SK-N-SH (cell line): ENCODE measurements around the gene ZNF689. TPM values are rescaled to one million over a fixed set of nuclear protein-coding genes. Genes with fewer than 3 reads are reported as not detected.

Source experiments
- CTCF ChIA-PET: fragments of 300-600, 350-600 bp; formaldehyde crosslinking; extraction: SDS; loops from one replicate; lab custom pipeline; 2021; lab: Yijun Ruan, JAX
- POLR2A ChIA-PET: fragments of 350-600 bp; sonication (Branson Sonifier 250); formaldehyde crosslinking; extraction: SDS; loops from one replicate; lab custom pipeline; 2020; ENCODE audit warnings: antibody characterized with exemption, inconsistent platforms; lab: Yijun Ruan, JAX
- DNase-seq: peaks from one replicate; pipeline ENCODE4 v3.0.0; 2012
- H2AFZ ChIP-seq: fragments of 200-600 bp; sonication (generic); 2 replicates; pipeline ENCODE4 v1.8.1; 2016; ENCODE audit warnings: antibody characterized with exemption, mild to moderate bottlenecking, low read depth
- H3F3A ChIP-seq: fragments of 200-600 bp; sonication (generic); replicated peaks from 2 replicates; pipeline ENCODE3; 2016; ENCODE audit warnings: antibody characterized with exemption, mild to moderate bottlenecking; ENCODE audit not compliant: insufficient read depth
- H3K27ac ChIP-seq, 2 experiments: fragments of 200-500 bp in 1 of 2; fragments of 200-600 bp in 1 of 2; sonication (Bioruptor generic) in 1 of 2; sonication (generic), shearing (Covaris generic) in 1 of 2; 2 replicates each; pipeline versions ENCODE4 v1.5.1 to v1.6.1; 2014 to 2016; ENCODE audit warnings: low read depth in 2 of 2, inconsistent platforms in 1 of 2, low read length in 1 of 2, mild to moderate bottlenecking in 1 of 2, mixed read lengths in 1 of 2
- H3K27me3 ChIP-seq: fragments of 200-600 bp; sonication (generic), shearing (Covaris generic); 2 replicates; pipeline ENCODE4 v1.6.1; 2016; ENCODE audit warnings: mixed run types; ENCODE audit not compliant: insufficient read depth
- H3K36me3 ChIP-seq, 2 experiments: fragments of 200-500 bp in 1 of 2; fragments of 200-600 bp in 1 of 2; sonication (Bioruptor generic) in 1 of 2; sonication (generic) in 1 of 2; replicated peaks in 1 of 2; 2 replicates each; pipeline versions ENCODE3 to v1.5.1; 2014 to 2016; ENCODE audit warnings: low read length in 1 of 2, mild to moderate bottlenecking in 1 of 2; ENCODE audit not compliant: insufficient read depth in 2 of 2, control insufficient read depth in 1 of 2
- H3K4me1 ChIP-seq, 2 experiments: fragments of 200-500 bp in 1 of 2; fragments of 200-600 bp in 1 of 2; sonication (Bioruptor generic) in 1 of 2; sonication (generic), shearing (Covaris generic) in 1 of 2; 2 replicates each; pipeline versions ENCODE4 v1.5.1 to v1.6.1; 2014 to 2016; ENCODE audit warnings: low read depth in 1 of 2, low read length in 1 of 2, mixed run types in 1 of 2; ENCODE audit not compliant: insufficient read depth in 2 of 2, control insufficient read depth in 1 of 2
- H3K4me2 ChIP-seq: fragments of 200-600 bp; sonication (generic), shearing (Covaris generic); 2 replicates; pipeline ENCODE4 v1.6.1; 2017; ENCODE audit warnings: mixed run types
- H3K4me3 ChIP-seq, 2 experiments: fragments of 200-500 bp in 1 of 2; fragments of 200-600 bp in 1 of 2; sonication (Bioruptor generic) in 1 of 2; sonication (generic), shearing (Covaris generic) in 1 of 2; 2 replicates each; pipeline versions ENCODE4 v1.5.1 to v1.8.1; 2014 to 2016; ENCODE audit warnings: low read depth in 2 of 2, inconsistent platforms in 1 of 2, low read length in 1 of 2, mild to moderate bottlenecking in 1 of 2, mixed read lengths in 1 of 2, moderate library complexity in 1 of 2
- H3K79me2 ChIP-seq: fragments of 200-600 bp; sonication (generic); 2 replicates; pipeline ENCODE4 v1.8.1; 2017; ENCODE audit warnings: mild to moderate bottlenecking; ENCODE audit not compliant: insufficient read depth
- H3K9ac ChIP-seq: fragments of 200-600 bp; sonication (generic); 2 replicates; pipeline ENCODE4 v1.6.1; 2017; ENCODE audit warnings: mixed run types
- H3K9me2 ChIP-seq: fragments of 200-600 bp; sonication (generic); 2 replicates; pipeline ENCODE4 v1.6.1; 2017; ENCODE audit warnings: mixed run types
- H3K9me3 ChIP-seq: fragments of 200-600 bp; sonication (generic); 2 replicates; pipeline ENCODE4 v1.6.1; 2017; ENCODE audit warnings: mixed run types, mild to moderate bottlenecking, moderate library complexity
- H4K20me1 ChIP-seq: fragments of 200-600 bp; sonication (generic); 2 replicates; pipeline ENCODE4 v1.6.1; 2017; ENCODE audit warnings: mild to moderate bottlenecking, mixed run types; ENCODE audit not compliant: insufficient read depth
- CHD2 ChIP-seq: fragments of 150-350 bp; IDR thresholded peaks from 2 replicates; pipeline ENCODE4 v1.6.1; 2018; ENCODE audit warnings: low read length; ENCODE audit not compliant: partially characterized antibody
- ELF1 ChIP-seq: IDR thresholded peaks from 2 replicates; pipeline ENCODE4 v1.4.0; 2012
- EZH2phosphoT487 ChIP-seq: fragments of 200-600 bp; sonication (generic); IDR thresholded peaks from 2 replicates; pipeline ENCODE4 v1.6.1; 2017; ENCODE audit warnings: low read depth, mixed run types, mild to moderate bottlenecking, antibody characterized with exemption, moderate library complexity, borderline replicate concordance
- FOSL2 ChIP-seq: IDR thresholded peaks from 2 replicates; pipeline ENCODE4 v1.4.0; 2012; ENCODE audit warnings: low read depth, mild to moderate bottlenecking, moderate library complexity, borderline replicate concordance
- GABPA ChIP-seq: IDR thresholded peaks from 2 replicates; pipeline ENCODE4 v1.4.0; 2012; ENCODE audit warnings: low read depth, mild to moderate bottlenecking
- GATA2 ChIP-seq: sonication (generic); formaldehyde crosslinking; IDR thresholded peaks from 2 replicates; pipeline ENCODE4 v1.5.0; 2020; ENCODE audit warnings: mild to moderate bottlenecking, missing genetic modification reagents
- IRF3 ChIP-seq: fragments of 150-350 bp; IDR thresholded peaks from 2 replicates; pipeline ENCODE4 v1.6.1; 2016; ENCODE audit warnings: mild to moderate bottlenecking, low read depth, low read length
- JUND ChIP-seq: IDR thresholded peaks from 2 replicates; pipeline ENCODE4 v1.4.0; 2012
- MAX ChIP-seq: IDR thresholded peaks from 2 replicates; pipeline ENCODE4 v1.4.0; 2012; ENCODE audit warnings: low read depth
- MXI1 ChIP-seq: IDR thresholded peaks from 2 replicates; pipeline ENCODE4 v1.6.1; 2012; ENCODE audit warnings: mild to moderate bottlenecking, low read depth, low read length, improper control_type of control experiment
- NFIC ChIP-seq: IDR thresholded peaks from 2 replicates; pipeline ENCODE4 v1.4.0; 2012; ENCODE audit warnings: borderline replicate concordance
- RAD21 ChIP-seq: IDR thresholded peaks from 2 replicates; pipeline ENCODE4 v1.6.1; 2012; ENCODE audit warnings: mild to moderate bottlenecking, low read length
- REST ChIP-seq: IDR thresholded peaks from 2 replicates; pipeline ENCODE4 v1.6.1; 2012; ENCODE audit warnings: mild to moderate bottlenecking, low read depth, low read length, moderate library complexity
- RFX5 ChIP-seq: IDR thresholded peaks from 2 replicates; pipeline ENCODE4 v1.6.1; 2012; ENCODE audit warnings: mild to moderate bottlenecking, improper control_type of control experiment, low read length
- RXRA ChIP-seq: IDR thresholded peaks from 2 replicates; pipeline ENCODE4 v1.4.0; 2012; ENCODE audit warnings: low read depth, mild to moderate bottlenecking, borderline replicate concordance
- SMC3 ChIP-seq: IDR thresholded peaks from 2 replicates; pipeline ENCODE4 v1.6.1; 2012; ENCODE audit warnings: low read depth, low read length, improper control_type of control experiment
- TAF1 ChIP-seq: IDR thresholded peaks from 2 replicates; pipeline ENCODE4 v1.6.1; 2012; ENCODE audit warnings: low read depth, mild to moderate bottlenecking, low read length, moderate library complexity, borderline replicate concordance
- WGBS: methylation state at CpG from one replicate; pipeline ENCODE4 v1.1.6; 2017; ENCODE audit warnings: low lambda C conversion rate; 5-methylcytosine and 5-hydroxymethylcytosine counted together
- polyA plus RNA-seq, 3 experiments: library from polyadenylated mRNA; depleted of rRNA; stranded (reverse); fragments of >200 nt; gene quantifications; 2 replicates each; pipeline ENCODE4 v1.2.3, GENCODE V29; 2012
- TF ChIP-seq, protein P1 (sequence below): IDR thresholded peaks from 2 replicates; pipeline ENCODE4 v1.4.0; 2012; ENCODE audit warnings: low read depth, borderline replicate concordance

The ZNF689 gene
- polyA plus RNA-seq, 1 of the 3 experiments (the other 2 are of a cell fraction) = 2.9 TPM

- H3K9me2 ChIP-seq = no peaks in the 10 kb centered on the region
- WGBS = 86% methylated on average over 10 of the region's 10 CpGs
- H3K9ac ChIP-seq = no peak overlapping the region
- H3K36me3 ChIP-seq = peaks cover 0 to 21% of the 10 kb centered on the region in 2 experiments
- H3K27ac ChIP-seq = no peak overlapping the region
- H3K4me3 ChIP-seq = no peak overlapping the region
- DNase-seq = no peak
- no peaks in the 10 kb centered on the region for H3K9me3 ChIP-seq
- peaks cover 7% of the 10 kb centered on the region for H3F3A ChIP-seq
- ChIA-PET POLR2A (interaction anchor here (3.8 kb wide), 1 partner anchor 21 kb away, joined by 47 read pairs; the partner anchor contains the start of gene ZNF747), CTCF (interaction anchor here (0.7 to 4.1 kb wide), 2 partner anchors 14 to 20 kb away, joined by 3 to 16 read pairs; no protein-coding TSS in a partner anchor)
- TF ChIP-seq SMC3 = no peak
- no peak overlapping the region for H3K4me2 ChIP-seq
- no peaks in the 10 kb centered on the region for H3K27me3 ChIP-seq
- H3K79me2 ChIP-seq = peaks cover 26% of the 10 kb centered on the region
- no peaks in the 10 kb centered on the region for H4K20me1 ChIP-seq
- H3K4me1 ChIP-seq = peaks cover 0 to 6% of the 10 kb centered on the region in 2 experiments; a peak in 1 of 4 replicates
- no peak overlapping the region for H2AFZ ChIP-seq
Measured at GRCh38 chr16:30556125-30556473, 54.1 kb downstream of the ZNF689 start.

DNA sequence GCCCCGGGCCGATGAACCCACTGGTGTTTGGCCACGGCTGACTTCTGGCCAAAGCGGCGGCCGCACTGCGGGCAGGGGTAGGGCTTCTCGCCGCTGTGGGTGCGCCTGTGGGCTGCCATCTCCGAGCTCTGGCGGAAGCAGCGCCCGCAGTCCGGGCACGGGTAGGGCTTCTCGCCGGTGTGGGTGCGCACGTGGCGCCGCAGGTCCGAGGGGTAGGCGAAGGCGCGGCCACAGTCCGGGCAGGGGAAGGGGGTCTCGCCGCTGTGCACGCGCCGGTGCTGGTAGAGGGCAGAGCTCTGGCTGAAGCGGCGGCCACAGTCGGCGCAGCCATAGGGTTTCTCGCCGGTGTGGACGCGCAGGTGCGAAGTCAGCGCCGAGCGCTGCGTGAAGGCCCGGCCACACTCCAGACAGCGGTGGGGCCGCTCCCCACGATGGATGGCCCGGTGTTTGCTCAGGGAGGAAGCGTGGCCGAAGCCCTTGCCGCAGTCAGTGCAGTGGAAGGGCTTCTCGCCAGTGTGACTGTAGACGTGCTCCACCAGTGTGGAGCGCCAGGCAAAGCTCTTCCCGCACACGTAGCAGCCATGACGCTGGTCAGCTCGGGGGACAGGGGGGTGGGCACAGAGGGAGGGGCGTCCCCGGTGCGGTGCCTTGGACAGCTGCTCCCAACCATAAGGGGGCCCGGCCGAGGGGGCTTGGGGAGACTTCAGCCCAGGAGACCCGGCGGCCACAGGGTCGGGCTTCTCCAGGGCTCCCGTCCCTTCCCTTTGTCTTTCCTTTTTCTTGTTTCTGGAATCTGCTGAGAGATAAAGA lies 54.7 kb downstream of the ZNF689 start:
- peaks cover 0 to 6% of the 10 kb centered on the region in 2 experiments; a peak in 1 of 4 replicates for H3K4me1 ChIP-seq
- WGBS = 95% methylated on average over 48 of the region's 69 CpGs
- H3F3A ChIP-seq = peaks cover 7% of the 10 kb centered on the region
- no peak overlapping the region for H3K9ac ChIP-seq
- DNase-seq = no peak
- H3K4me2 ChIP-seq = no peak overlapping the region
- H3K27me3 ChIP-seq = no peaks in the 10 kb centered on the region
- no peak overlapping the region for H3K27ac ChIP-seq
- H4K20me1 ChIP-seq = no peaks in the 10 kb centered on the region
- TF ChIP-seq, protein P1, sequence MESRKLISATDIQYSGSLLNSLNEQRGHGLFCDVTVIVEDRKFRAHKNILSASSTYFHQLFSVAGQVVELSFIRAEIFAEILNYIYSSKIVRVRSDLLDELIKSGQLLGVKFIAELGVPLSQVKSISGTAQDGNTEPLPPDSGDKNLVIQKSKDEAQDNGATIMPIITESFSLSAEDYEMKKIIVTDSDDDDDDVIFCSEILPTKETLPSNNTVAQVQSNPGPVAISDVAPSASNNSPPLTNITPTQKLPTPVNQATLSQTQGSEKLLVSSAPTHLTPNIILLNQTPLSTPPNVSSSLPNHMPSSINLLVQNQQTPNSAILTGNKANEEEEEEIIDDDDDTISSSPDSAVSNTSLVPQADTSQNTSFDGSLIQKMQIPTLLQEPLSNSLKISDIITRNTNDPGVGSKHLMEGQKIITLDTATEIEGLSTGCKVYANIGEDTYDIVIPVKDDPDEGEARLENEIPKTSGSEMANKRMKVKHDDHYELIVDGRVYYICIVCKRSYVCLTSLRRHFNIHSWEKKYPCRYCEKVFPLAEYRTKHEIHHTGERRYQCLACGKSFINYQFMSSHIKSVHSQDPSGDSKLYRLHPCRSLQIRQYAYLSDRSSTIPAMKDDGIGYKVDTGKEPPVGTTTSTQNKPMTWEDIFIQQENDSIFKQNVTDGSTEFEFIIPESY = no peak
- TF ChIP-seq MXI1 (no peak), RAD21 (no peak), JUND (no peak), EZH2phosphoT487 (no peak), CHD2 (no peak), RFX5 (no peak), TAF1 (no peak), MAX (no peak), ELF1 (no peak), FOSL2 (no peak), IRF3 (no peak), REST (no peak), GATA2 (CRISPR knock-in tag) (no peak), NFIC (no peak), GABPA (no peak), RXRA (no peak)
- CTCF ChIA-PET = interaction anchor here (4.1 kb wide), 1 partner anchor 19 kb away, joined by 16 read pairs; no protein-coding TSS in a partner anchor
- H2AFZ ChIP-seq = no peak overlapping the region
- POLR2A ChIA-PET = interaction anchor here (0.6 to 3.8 kb wide), 2 partner anchors 14 to 20 kb away, joined by 3 to 47 read pairs; partner anchors contain the start of gene ZNF747
- no peaks in the 10 kb centered on the region for H3K9me3 ChIP-seq
- H3K36me3 ChIP-seq = peaks cover 0 to 21% of the 10 kb centered on the region in 2 experiments
- no peaks in the 10 kb centered on the region for H3K9me2 ChIP-seq
- H3K79me2 ChIP-seq = peaks cover 26% of the 10 kb centered on the region
- no peak overlapping the region for H3K4me3 ChIP-seq
